Upper lobe of left lung (tissue), 4 donors: ENCODE data around the gene GTPBP1.

Source experiments
- EP300 ChIP-seq, 4 donors: sonication (generic); formaldehyde crosslinking; IDR thresholded peaks; one replicate each; pipeline ENCODE4 v1.5.1; 2017; ENCODE audit warnings: antibody characterized with exemption in 4 of 4, control low read depth in 2 of 4
- POLR2A ChIP-seq, 4 donors: fragments of 450-650 bp; IDR thresholded peaks; one replicate each; pipeline ENCODE4 v1.5.1; 2016 to 2017; ENCODE audit warnings: antibody characterized with exemption in 4 of 4, mild to moderate bottlenecking in 2 of 4
- TF ChIP-seq, protein P1 (sequence below), 6 experiments: fragments of 450-650 bp in 4 of 6; fragments of 200-600 bp in 2 of 6; sonication (generic) in 2 of 6; IDR thresholded peaks; one replicate each; pipeline ENCODE4 v1.5.1; 2016 to 2019; ENCODE audit warnings: antibody characterized with exemption in 6 of 6

DNA sequence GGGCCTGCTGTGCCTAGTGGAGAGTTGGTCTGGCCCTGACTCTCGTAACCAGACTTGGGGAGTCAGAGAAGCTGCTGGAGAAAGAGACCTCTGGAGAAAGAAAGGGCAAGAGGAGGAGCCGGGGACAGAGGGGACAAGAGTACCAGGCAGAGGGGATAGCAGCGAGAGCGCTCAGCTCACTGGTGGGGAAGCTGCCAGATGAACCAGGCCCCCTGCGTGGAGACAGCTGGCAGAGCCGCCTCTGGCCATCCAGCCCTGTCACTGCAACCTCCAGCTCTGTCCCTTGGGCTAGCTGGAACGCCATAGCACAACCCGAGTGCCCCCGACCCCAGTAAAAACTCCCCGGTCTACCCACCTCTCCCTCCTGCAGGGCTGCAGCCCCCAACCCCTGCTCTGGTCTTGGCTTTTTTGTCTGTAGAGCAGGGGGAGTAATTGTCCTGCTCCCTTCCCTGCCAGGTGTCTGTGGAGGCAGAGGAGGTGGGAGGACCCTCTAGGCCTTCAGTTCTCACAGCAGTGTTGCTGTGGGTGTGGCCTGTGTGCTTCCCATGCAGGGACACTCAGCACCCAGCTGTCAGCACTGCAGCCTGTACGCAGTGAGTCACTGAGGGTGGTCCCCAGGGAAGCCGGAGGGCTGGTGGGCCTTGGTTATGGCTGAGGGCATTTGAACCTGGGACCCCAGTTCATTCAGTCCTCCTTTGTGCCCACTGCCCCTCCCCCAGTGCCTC, 54.9 kb downstream of the GTPBP1 start:
- TF ChIP-seq, protein P1, sequence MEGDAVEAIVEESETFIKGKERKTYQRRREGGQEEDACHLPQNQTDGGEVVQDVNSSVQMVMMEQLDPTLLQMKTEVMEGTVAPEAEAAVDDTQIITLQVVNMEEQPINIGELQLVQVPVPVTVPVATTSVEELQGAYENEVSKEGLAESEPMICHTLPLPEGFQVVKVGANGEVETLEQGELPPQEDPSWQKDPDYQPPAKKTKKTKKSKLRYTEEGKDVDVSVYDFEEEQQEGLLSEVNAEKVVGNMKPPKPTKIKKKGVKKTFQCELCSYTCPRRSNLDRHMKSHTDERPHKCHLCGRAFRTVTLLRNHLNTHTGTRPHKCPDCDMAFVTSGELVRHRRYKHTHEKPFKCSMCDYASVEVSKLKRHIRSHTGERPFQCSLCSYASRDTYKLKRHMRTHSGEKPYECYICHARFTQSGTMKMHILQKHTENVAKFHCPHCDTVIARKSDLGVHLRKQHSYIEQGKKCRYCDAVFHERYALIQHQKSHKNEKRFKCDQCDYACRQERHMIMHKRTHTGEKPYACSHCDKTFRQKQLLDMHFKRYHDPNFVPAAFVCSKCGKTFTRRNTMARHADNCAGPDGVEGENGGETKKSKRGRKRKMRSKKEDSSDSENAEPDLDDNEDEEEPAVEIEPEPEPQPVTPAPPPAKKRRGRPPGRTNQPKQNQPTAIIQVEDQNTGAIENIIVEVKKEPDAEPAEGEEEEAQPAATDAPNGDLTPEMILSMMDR (IDR thresholded peaks at IDR 0.05) = no peak
- TF ChIP-seq EP300 (IDR thresholded peaks at IDR 0.05) = no peak
- no peak for TF ChIP-seq POLR2A (IDR thresholded peaks at IDR 0.05)
